Fibroblast of villous mesenchyme (primary cell): ENCODE data around the gene VWDE. TPM values are rescaled to one million over a fixed set of nuclear protein-coding genes. Genes with fewer than 3 reads are reported as not detected.
A peak's percentile ranks its signal among the peaks of the same experiment; 100 is the strongest.
"Not testable (repeated sequence)": the region's sequence is repeated elsewhere in the genome, so short reads cannot be mapped to it uniquely, and the experiment has no call there.

Experiments used
- DNase-seq: peaks from one replicate; pipeline ENCODE4 v3.0.0-alpha.2; 2010; ENCODE audit warnings: low read depth
- H3K4me3 ChIP-seq: 2 replicates; pipeline ENCODE4 v1.5.1; 2011; ENCODE audit warnings: low read depth, mild to moderate bottlenecking, low read length
- total RNA-seq: library from RNA; depleted of rRNA; stranded (reverse); fragments of >200 nt; gene quantifications from 2 replicates; pipeline ENCODE4 v1.2.3, GENCODE V29; 2012
- TF ChIP-seq, protein P1 (sequence below): IDR thresholded peaks from 2 replicates; pipeline ENCODE4 v1.5.1; 2012; ENCODE audit warnings: low read depth, mild to moderate bottlenecking, low read length; ENCODE audit not compliant: insufficient read depth

Gene VWDE
- under 0.01 TPM in 1 of 2 replicates, not detected in the other for total RNA-seq

DNA sequence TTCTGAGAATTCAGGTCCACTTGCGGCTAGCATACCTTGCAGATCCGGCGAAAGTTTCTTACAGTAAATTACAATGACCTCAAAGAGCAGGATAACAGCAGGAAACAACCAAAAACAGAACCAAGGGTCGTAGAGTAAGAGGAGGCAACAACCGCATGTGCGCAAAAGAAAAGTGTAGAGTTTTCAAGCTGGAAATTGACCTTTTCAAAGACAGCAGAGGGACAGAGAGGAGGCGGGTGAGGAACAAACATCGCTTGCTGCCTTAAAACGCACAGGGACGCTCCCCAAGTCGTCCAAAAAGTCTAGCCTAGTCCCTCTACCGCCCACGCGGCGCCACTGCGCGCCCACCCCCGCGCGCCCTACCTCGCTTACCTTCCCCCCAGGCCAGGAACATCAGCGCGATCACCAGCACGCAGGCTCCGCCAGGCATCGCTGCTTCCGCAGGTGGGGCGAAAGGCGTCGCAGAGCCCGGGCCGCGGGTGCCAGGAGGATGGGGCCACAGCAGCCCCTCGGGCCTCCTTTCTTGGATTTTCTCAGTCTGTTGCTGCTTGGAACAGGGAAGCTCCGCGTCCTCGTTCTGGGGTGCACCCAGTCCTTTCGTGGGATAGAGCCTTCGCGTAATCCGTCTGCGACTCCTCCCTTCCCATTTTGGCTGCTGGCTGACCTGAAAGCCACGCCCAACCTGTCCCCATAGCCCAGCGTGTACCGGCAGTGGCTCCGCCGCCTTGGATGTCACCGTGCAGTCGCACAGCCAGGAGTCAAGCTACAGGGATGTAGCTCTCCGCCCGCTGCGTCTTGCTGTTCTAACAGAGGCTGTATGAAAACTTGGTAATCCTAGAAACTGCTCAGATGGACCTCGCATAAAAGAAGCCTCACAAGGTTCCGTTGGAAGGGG lies at the start of gene VWDE:
Gene VWDE, minus strand, starts transcription at position 579 of the 895 bp plus-strand sequence. Its CDS starts 149 bp downstream, at position 430.
- peak; percentile 5 for DNase-seq
- H3K4me3 ChIP-seq = peak within 1 kb of the TSS; percentile 22
- TF ChIP-seq, protein P1, sequence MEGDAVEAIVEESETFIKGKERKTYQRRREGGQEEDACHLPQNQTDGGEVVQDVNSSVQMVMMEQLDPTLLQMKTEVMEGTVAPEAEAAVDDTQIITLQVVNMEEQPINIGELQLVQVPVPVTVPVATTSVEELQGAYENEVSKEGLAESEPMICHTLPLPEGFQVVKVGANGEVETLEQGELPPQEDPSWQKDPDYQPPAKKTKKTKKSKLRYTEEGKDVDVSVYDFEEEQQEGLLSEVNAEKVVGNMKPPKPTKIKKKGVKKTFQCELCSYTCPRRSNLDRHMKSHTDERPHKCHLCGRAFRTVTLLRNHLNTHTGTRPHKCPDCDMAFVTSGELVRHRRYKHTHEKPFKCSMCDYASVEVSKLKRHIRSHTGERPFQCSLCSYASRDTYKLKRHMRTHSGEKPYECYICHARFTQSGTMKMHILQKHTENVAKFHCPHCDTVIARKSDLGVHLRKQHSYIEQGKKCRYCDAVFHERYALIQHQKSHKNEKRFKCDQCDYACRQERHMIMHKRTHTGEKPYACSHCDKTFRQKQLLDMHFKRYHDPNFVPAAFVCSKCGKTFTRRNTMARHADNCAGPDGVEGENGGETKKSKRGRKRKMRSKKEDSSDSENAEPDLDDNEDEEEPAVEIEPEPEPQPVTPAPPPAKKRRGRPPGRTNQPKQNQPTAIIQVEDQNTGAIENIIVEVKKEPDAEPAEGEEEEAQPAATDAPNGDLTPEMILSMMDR = no peak

DNA sequence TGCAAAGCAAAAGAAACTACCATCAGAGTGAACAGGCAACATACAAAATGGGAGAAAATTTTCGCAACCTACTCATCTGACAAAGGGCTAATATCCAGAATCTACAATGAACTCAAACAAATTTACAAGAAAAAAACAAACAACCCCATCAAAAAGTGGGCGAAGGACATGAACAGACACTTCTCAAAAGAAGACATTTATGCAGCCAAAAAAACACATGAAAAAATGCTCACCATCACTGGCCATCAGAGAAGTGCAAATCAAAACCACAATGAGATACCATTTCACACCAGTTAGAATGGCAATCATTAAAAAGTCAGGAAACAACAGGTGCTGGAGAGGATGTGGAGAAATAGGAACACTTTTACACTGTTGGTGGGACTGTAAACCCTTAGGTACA lies 49.5 kb upstream of the VWDE start:
- not testable (repeated sequence) for DNase-seq

DNA sequence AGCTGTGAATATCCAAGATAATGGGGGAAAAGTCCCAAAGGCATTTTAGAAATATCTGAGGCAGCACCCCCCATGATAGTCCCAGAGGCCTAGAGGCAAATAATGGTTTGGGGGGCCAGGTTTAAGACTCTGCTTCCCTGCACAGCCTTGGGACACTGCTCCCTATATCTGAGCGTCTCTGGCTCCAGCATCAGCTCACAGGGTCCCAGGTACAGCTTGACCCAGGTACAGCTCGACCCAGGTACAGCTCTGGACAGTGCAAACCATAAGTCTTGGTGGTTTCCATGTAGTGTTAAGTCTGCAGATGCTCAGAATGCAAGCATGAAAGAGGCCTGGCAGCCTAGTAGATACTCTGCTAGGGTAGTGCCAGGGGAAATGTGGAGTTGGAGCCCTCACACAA lies 47.0 kb upstream of the VWDE start:
- no peak for DNase-seq
- TF ChIP-seq, protein P1 = no peak
- no peak overlapping the region for H3K4me3 ChIP-seq

More for the DNA sequence above, 49.5 kb upstream of the VWDE start:
- H3K4me3 ChIP-seq = not testable (repeated sequence)

DNA sequence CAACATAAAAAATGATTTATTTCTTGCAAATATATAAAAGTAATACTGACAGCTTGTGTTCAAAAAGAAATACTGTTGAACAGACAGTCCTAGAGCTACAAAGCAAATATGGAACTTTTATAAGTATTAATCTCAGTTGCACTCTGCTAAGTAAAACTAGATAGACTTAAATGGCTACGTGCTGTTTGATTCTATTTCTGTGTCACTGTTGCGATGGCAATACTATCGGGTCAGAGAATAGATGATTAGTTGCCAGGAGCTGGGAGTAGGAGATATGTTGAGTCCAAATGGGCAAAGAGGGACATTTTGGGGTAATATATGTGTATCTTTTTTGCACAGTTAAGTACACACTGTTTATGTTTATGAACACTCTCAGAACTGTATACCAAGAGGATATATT lies 41.1 kb upstream of the VWDE start:
- TF ChIP-seq, protein P1 = no peak

DNA sequence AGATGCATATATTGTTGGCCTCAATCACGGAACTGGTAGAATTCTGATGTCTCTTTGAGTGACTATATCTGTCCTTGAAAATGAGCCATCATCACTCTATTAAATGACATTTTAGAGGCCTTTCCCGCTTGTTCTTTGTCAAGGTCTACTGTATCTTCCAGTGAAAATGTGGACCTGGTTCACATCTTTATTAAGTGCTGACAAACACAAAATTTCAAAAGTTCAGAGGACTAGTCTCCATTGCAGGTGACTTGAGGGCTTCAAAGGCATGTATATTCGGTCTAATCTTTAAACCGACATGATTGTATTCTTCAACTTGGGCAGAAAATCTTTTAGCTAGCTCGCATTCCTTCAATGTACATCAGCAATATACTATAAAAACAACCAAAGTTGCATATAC lies 36.6 kb upstream of the VWDE start:
- no peak overlapping the region for H3K4me3 ChIP-seq
- TF ChIP-seq, protein P1 = no peak
- no peak for DNase-seq

More for the DNA sequence above, 41.1 kb upstream of the VWDE start:
- no peak overlapping the region for H3K4me3 ChIP-seq
- no peak for DNase-seq

DNA sequence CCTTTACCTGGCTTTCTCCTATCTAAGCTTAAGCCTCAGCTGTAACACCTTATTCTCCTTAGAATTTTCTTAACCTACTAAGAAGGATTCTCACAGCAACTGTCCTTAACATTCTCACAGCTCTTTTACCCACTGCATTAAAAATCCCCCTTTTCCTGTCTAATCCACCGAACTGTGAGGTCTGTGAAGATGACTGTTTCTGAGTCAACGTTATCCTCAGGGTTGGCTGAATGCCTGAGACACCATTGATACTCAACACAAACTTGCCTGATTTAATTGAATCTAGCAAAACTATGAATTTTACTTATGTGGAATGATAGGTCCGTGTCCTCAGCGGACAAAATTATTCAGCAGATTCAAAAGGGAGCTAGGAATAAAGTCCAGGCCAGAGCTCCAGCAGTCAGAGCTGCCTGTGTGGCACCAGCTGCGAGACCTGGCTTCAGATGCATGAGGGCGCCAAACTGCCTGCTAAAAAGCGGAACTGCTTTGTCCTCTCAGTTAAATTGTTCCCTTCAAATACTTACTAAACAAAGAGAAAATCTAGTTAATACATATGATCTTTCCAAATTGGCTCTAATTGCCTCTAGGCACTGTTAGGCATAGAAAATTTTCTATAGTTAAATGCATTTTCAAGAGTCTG lies 33.4 kb upstream of the VWDE start:
- DNase-seq = no peak
- TF ChIP-seq, protein P1 = no peak
- no peak overlapping the region for H3K4me3 ChIP-seq

DNA sequence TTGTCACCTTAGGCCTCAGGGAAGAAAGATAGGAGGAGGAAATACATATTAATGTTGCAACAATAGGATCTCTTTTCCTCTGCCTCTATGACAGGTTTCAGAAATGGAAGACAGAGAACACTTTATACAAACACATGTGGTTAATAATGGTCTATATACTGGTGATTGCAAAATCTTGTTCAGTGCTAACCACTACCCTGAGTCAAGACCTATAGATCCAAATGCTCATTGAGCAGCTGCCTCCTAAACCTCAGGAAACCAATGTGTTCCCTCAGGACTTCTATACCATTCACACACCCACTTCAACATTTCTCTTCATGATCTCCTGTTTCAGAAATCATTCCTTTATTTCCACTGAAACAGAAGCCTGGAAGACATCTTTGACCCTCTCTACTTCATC lies 32.5 kb upstream of the VWDE start:
- no peak overlapping the region for H3K4me3 ChIP-seq
- no peak for DNase-seq
- TF ChIP-seq, protein P1 = no peak
